Kidney (tissue), 14 donors: ENCODE measurements around the gene ARHGAP27. TPM values are rescaled to one million over a fixed set of nuclear protein-coding genes. Genes with fewer than 3 reads are reported as not detected.

Experiments
- DNase-seq, 5 donors: peaks; one replicate each; pipeline ENCODE4 v3.0.0-alpha.2; 2013 to 2020
- FAIRE-seq: peaks from 2 replicates; lab custom pipeline; 2012; peaks lifted over from hg19 to GRCh38; lab: Jason Lieb, UNC
- H3K27ac ChIP-seq, 2 donors: one replicate each; pipeline ENCODE4 v1.7.0; 2013; ENCODE audit warnings: low read depth in 2 of 2, low read length in 2 of 2, inconsistent platforms in 1 of 2
- H3K27me3 ChIP-seq: one replicate; pipeline ENCODE4 v1.7.1; 2013; ENCODE audit warnings: low read length, inconsistent platforms; ENCODE audit not compliant: control insufficient read depth, insufficient read depth
- H3K36me3 ChIP-seq, 3 donors: one replicate each; pipeline versions ENCODE4 v1.7.0 to v1.7.1; 2013; ENCODE audit warnings: low read length in 3 of 3, control low read depth in 1 of 3, inconsistent platforms in 1 of 3; ENCODE audit not compliant: insufficient read depth in 3 of 3, control insufficient read depth in 2 of 3
- H3K4me1 ChIP-seq, 3 donors: one replicate each; pipeline versions ENCODE4 v1.7.0 to v1.7.1; 2013; ENCODE audit warnings: low read length in 3 of 3, inconsistent platforms in 1 of 3, low read depth in 1 of 3; ENCODE audit not compliant: control insufficient read depth in 2 of 3, insufficient read depth in 2 of 3
- H3K4me3 ChIP-seq, 3 donors: one replicate each; pipeline versions ENCODE4 v1.7.0 to v1.8.1; 2013; ENCODE audit warnings: low read length in 3 of 3, control low read depth in 1 of 3, inconsistent platforms in 1 of 3
- H3K9ac ChIP-seq, 3 donors: one replicate each; pipeline versions ENCODE4 v1.7.0 to v1.7.1; 2013; ENCODE audit warnings: low read length in 3 of 3, control low read depth in 1 of 3, inconsistent platforms in 1 of 3
- H3K9me3 ChIP-seq, 3 donors: one replicate each; pipeline versions ENCODE4 v1.7.0 to v1.7.1; 2013; ENCODE audit warnings: low read length in 3 of 3, control low read depth in 1 of 3, inconsistent platforms in 1 of 3; ENCODE audit not compliant: control insufficient read depth in 2 of 3, insufficient read depth in 1 of 3
- CTCF ChIP-seq: IDR thresholded peaks from 3 replicates; pipeline ENCODE4 v1.5.1; 2012; ENCODE audit warnings: mild to moderate bottlenecking, moderate library complexity, borderline replicate concordance; ENCODE audit not compliant: insufficient read depth; ENCODE audit errors: extremely low read depth
- intact Hi-C: fragments of 100-400 bp; cut with DNase I; formaldehyde crosslinking; loops from one replicate; pipeline ENCODE4 v1.11.1; 2022
- polyA plus RNA-seq: library from polyadenylated mRNA; stranded (reverse); fragments of 350-450 nt; fragmentation: Illumina TruSeq; extraction: RNeasy Lipid Tissue Mini Kit (QIAGEN cat#74804); gene quantifications from one replicate; pipeline ENCODE4 v1.2.3, GENCODE V29; 2014; ENCODE audit warnings: low read depth, low replicate concordance; ENCODE audit not compliant: insufficient read depth
- total RNA-seq: library from RNA; stranded (reverse); fragmentation: NEBNext Ultra II Directional; extraction: Animal tissue kit (Norgen Biotek cat#: 25700); gene quantifications from one replicate; pipeline ENCODE4 v1.2.1, GENCODE V29; 2021
- donor health status: control.
- donor health status: control.
- donor health status: control.
- donor health status: control.
- donor health status: control.
- donor health status: DM: yes; HTN: yes; CAD: no.
- donor health status: Normal renal cell carcinoma (clear cell type).

The ARHGAP27 gene
- total and polyA plus RNA-seq, 2 donors from 2014 or later = 13.3 to 57.2 TPM

- H3K36me3 ChIP-seq = peaks cover 0 to 3% (median 0%) of the 10 kb centered on the region in 3 donors
- no peak overlapping the region for H3K9ac ChIP-seq
- H3K9me3 ChIP-seq = no peaks in the 10 kb centered on the region
- no peak for TF ChIP-seq CTCF
- H3K27ac ChIP-seq = no peak overlapping the region
- no peak for FAIRE-seq
- H3K4me1 ChIP-seq = peaks cover 0 to 7% (median 0%) of the 10 kb centered on the region in 3 donors
- DNase-seq = no peak
- intact Hi-C loops = no loop called here
- no peaks in the 10 kb centered on the region for H3K27me3 ChIP-seq
- H3K4me3 ChIP-seq = no peak overlapping the region
These were observed 38.6 kb downstream of the ARHGAP27 start for GRCh38 chr17:45394091-45394490.

- FAIRE-seq (no peak), DNase-seq (no peak)
- Histone ChIP-seq H3K4me3 (no peak overlapping the region), H3K36me3 (peaks cover 0 to 3% (median 0%) of the 10 kb centered on the region in 3 donors), H3K27ac (no peak overlapping the region), H3K9ac (no peak overlapping the region), H3K4me1 (peaks cover 0 to 7% (median 0%) of the 10 kb centered on the region in 3 donors), H3K27me3 (no peaks in the 10 kb centered on the region), H3K9me3 (no peaks in the 10 kb centered on the region)
- intact Hi-C loops = no loop called here
- no peak for TF ChIP-seq CTCF
These were observed 39.3 kb downstream of the ARHGAP27 start for GRCh38 chr17:45393411-45393810.

- intact Hi-C loops = no loop called here
- DNase-seq = no peak
These were observed 40.8 kb downstream of the ARHGAP27 start for GRCh38 chr17:45391918-45392317.

More at GRCh38 chr17:45391918-45392317, 40.8 kb downstream of the ARHGAP27 start:
- TF ChIP-seq CTCF = no peak
- Histone ChIP-seq H3K27ac (no peak overlapping the region), H3K27me3 (no peaks in the 10 kb centered on the region), H3K9ac (no peak overlapping the region), H3K9me3 (no peaks in the 10 kb centered on the region), H3K36me3 (no peaks in the 10 kb centered on the region), H3K4me3 (no peak overlapping the region), H3K4me1 (peaks cover 0 to 7% (median 0%) of the 10 kb centered on the region in 3 donors)
- no peak for FAIRE-seq
